ENCODE measurements around the gene TRIML2. TPM values are rescaled to one million over a fixed set of nuclear protein-coding genes. Genes with fewer than 3 reads are reported as not detected.

The TRIML2 gene
- polyA plus RNA-seq, 1 donor (not counting 4 experiments of a cell fraction or from before 2014, with no cell fraction given), result 46.9 TPM

DNA sequence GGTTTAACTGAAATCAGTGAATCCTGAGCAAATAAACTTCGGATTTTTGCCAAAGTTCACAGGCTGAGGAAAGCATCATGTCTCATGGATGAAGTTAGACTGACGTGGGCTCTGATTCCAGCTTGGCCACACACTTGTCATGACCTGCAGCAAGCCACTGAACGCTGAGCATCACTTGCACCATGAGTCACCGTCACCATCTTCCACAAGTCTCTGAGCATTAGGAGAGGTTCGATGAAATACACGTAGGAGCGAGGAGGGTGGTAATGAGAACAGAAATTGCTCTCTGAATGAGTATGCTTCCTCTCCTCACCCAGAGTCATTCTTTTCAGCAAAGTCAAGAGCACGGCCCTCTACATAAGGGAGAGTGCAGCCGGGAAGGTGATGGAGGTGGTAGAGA, 3.8 kb upstream of the TRIML2 start:
- Histone ChIP-seq H3K9me3 (ENCODE audit: control insufficient read depth, low read depth, low read length) (no peaks in the 10 kb centered on the region), H3K27me3 (ENCODE audit: control insufficient read depth, extremely low read depth, insufficient read depth, low read length) (no peaks in the 10 kb centered on the region), H3K4me2 (ENCODE audit: control insufficient read depth, extremely low read depth, insufficient read depth, low read depth, low read length) (no peak overlapping the region), H4K20me1 (ENCODE audit: control insufficient read depth, extremely low read depth, insufficient read depth, low read length) (no peaks in the 10 kb centered on the region), H3K36me3 (ENCODE audit: control insufficient read depth in 2 of 2, extremely low read depth in 1 of 2, insufficient read depth in 2 of 2, low read length in 2 of 2) (no peaks in the 10 kb centered on the region), H3K27ac (ENCODE audit: control insufficient read depth, insufficient read depth, low read length) (peak overlapping the region; percentile 55), H3K4me1 (ENCODE audit: control insufficient read depth, extremely low read depth, insufficient read depth, low read length) (peaks cover 13% of the 10 kb centered on the region), H3K4me3 (ENCODE audit: control insufficient read depth in 2 of 3, extremely low read depth in 1 of 3, insufficient read depth in 2 of 3, low read depth in 1 of 3, low read length in 3 of 3) (no peak overlapping the region), H3K9me1 (ENCODE audit: control insufficient read depth, extremely low read depth, insufficient read depth, low read length) (no peaks in the 10 kb centered on the region), H2AFZ (ENCODE audit: control insufficient read depth, low read length) (peak overlapping the region; percentile 24), H3K9ac (ENCODE audit: control insufficient read depth, extremely low read depth, insufficient read depth, low read length) (no peak overlapping the region), H3K79me2 (ENCODE audit: control insufficient read depth, insufficient read depth, low read length) (peaks cover 4% of the 10 kb centered on the region)
- dilution Hi-C loops (cut with MboI; ENCODE audit: extremely low pct_ligation_motif_present, low sequenced_read_pairs), result no loop called here
- FAIRE-seq (peak; percentile 99), DNase-seq (ENCODE audit: low read depth, low spot score) (peak; percentile 49)
- TF ChIP-seq, protein P1, sequence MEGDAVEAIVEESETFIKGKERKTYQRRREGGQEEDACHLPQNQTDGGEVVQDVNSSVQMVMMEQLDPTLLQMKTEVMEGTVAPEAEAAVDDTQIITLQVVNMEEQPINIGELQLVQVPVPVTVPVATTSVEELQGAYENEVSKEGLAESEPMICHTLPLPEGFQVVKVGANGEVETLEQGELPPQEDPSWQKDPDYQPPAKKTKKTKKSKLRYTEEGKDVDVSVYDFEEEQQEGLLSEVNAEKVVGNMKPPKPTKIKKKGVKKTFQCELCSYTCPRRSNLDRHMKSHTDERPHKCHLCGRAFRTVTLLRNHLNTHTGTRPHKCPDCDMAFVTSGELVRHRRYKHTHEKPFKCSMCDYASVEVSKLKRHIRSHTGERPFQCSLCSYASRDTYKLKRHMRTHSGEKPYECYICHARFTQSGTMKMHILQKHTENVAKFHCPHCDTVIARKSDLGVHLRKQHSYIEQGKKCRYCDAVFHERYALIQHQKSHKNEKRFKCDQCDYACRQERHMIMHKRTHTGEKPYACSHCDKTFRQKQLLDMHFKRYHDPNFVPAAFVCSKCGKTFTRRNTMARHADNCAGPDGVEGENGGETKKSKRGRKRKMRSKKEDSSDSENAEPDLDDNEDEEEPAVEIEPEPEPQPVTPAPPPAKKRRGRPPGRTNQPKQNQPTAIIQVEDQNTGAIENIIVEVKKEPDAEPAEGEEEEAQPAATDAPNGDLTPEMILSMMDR (optimal IDR thresholded peaks at IDR 0.05 in 1 of 3, IDR thresholded peaks at IDR 0.05 in 1 of 3, conservative IDR thresholded peaks at IDR 0.05 in 1 of 3; ENCODE audit: extremely low read depth in 1 of 3, insufficient read depth in 2 of 3, low read length in 3 of 3), result no peak

DNA sequence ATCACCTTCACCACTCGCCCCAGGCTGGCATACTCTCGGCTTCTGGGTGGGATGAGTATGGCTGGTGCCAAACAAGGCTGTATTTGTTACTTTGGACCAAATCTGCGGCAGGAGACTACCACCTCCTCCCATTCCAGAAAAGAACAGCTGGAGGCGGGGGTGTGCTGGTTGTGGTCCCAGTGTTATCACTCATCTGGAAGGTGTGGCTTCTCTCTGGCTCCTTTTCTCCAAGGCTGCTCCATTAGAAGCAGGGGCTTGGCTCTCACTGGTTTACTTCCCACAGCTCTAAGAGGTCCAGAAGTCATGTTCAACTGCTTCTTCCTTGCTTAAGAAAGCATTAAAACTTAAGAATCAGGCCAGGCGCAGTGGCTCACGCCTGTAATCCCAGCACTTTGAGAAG, 2.6 kb upstream of the TRIML2 start:
- Histone ChIP-seq H4K20me1 (ENCODE audit: control insufficient read depth, extremely low read depth, insufficient read depth, low read length) (no peaks in the 10 kb centered on the region), H3K79me2 (ENCODE audit: control insufficient read depth, insufficient read depth, low read length) (peaks cover 9% of the 10 kb centered on the region), H3K27me3 (ENCODE audit: control insufficient read depth, extremely low read depth, insufficient read depth, low read length) (no peaks in the 10 kb centered on the region), H3K27ac (ENCODE audit: control insufficient read depth, insufficient read depth, low read length) (peak overlapping the region; percentile 53), H3K9me1 (ENCODE audit: control insufficient read depth, extremely low read depth, insufficient read depth, low read length) (no peaks in the 10 kb centered on the region), H3K4me3 (ENCODE audit: control insufficient read depth in 2 of 3, extremely low read depth in 1 of 3, insufficient read depth in 2 of 3, low read depth in 1 of 3, low read length in 3 of 3) (no peak overlapping the region), H3K4me2 (ENCODE audit: control insufficient read depth, extremely low read depth, insufficient read depth, low read depth, low read length) (no peak overlapping the region), H3K9ac (ENCODE audit: control insufficient read depth, extremely low read depth, insufficient read depth, low read length) (peak overlapping the region; percentile 9), H3K4me1 (ENCODE audit: control insufficient read depth, extremely low read depth, insufficient read depth, low read length) (peaks cover 15% of the 10 kb centered on the region), H3K36me3 (ENCODE audit: control insufficient read depth in 2 of 2, extremely low read depth in 1 of 2, insufficient read depth in 2 of 2, low read length in 2 of 2) (no peaks in the 10 kb centered on the region), H2AFZ (ENCODE audit: control insufficient read depth, low read length) (no peak overlapping the region), H3K9me3 (ENCODE audit: control insufficient read depth, low read depth, low read length) (no peaks in the 10 kb centered on the region)
- dilution Hi-C loops (cut with MboI; ENCODE audit: extremely low pct_ligation_motif_present, low sequenced_read_pairs), result no loop called here
- FAIRE-seq (no peak), DNase-seq (ENCODE audit: low read depth, low spot score) (no peak)
- TF ChIP-seq EZH2 (IDR thresholded peaks at IDR 0.05; ENCODE audit: low read length), result no peak
- TF ChIP-seq, protein P1 (optimal IDR thresholded peaks at IDR 0.05 in 1 of 3, IDR thresholded peaks at IDR 0.05 in 1 of 3, conservative IDR thresholded peaks at IDR 0.05 in 1 of 3; ENCODE audit: extremely low read depth in 1 of 3, insufficient read depth in 2 of 3, low read length in 3 of 3), result no peak

Measured in keratinocyte (primary cell).